ENCODE results near the gene DROSHA.

DROSHA gene

DNA sequence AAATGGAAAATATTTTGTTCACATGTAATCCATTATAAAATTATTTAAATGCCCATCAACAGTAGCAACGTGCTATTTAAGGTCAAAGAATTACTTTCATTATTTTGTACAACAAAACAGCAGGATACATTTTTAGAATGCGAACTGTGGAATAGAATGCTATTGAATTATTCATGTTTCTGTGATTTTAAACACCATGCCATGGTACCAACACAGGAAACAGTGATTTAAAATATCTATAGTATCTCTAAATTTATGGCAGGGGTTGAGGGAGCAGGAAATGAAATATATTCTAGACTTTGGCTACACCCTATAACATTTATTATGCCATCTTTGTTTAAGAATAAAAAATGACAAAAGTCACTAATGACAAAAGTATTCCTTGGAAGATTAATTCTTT is 62.4 kb downstream of the DROSHA start:
- DNase-seq: no peak

DNA sequence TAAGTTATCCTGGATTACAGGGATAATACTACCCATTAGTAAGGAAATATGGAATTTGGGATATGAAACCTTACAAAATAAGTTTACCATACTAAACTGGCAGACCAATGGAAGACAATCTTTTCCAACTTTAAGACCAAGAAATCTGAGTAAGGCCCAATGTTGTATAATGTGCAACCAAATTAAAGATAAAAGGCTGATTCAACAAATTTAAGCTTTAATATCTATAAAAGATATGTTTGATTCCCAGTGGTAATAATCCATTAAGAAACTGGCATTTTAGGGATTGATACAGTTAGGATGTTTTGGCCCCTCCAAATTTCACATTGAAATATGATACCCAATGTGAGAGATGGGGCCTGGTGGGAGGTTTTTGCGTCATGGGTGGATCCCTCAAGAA is 66.6 kb downstream of the DROSHA start:
- DNase-seq: no peak

GRCh38 chr5:31464081-31464480 is 67.8 kb downstream of the DROSHA start:
- no peak for DNase-seq

GRCh38 chr5:31463351-31463750 is 68.5 kb downstream of the DROSHA start:
- no peak for DNase-seq

- DNase-seq: no peak
Measured at GRCh38 chr5:31459594-31459993, 72.3 kb downstream of the DROSHA start.

- no peak for DNase-seq
Measured at GRCh38 chr5:31455172-31455571, 76.7 kb downstream of the DROSHA start.

DNA sequence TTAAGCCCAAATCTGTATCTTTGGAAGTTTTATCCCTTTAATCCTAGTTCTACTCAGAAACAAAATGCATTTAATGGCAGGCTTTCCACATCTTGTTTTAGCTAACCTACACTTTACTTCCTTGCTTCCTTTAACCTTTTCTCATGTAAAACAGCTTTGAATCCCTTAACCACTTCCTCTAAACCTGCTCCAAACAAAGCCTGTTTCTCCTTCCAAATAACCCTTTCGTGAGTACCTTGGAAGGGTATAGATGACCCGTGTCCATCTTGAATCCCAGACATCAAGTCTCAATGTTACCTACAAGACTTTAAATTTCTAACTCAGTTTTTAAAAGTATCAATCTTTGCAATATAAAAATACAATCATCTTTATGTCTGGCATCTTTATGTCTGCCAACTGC is 78.4 kb downstream of the DROSHA start:
- DNase-seq: no peak

DNA sequence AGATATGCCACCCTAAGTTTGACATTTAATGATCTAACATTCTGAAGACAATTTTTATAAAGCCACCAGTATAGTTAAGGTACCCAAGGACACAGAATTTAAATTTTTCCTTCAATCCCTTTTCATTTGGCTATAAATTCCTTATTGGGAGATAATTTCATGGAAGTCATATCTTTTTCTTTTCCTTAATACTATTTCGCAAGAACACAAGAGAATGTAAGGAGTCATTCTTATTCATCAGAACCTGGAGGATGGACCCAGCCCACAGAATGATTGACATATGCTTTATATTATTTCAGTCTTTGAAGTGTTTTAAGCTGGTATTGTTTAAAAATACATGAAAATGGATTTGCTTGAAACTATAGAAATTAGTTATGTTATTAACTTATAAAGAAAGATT is 79.6 kb downstream of the DROSHA start:
- no peak for DNase-seq

DNA sequence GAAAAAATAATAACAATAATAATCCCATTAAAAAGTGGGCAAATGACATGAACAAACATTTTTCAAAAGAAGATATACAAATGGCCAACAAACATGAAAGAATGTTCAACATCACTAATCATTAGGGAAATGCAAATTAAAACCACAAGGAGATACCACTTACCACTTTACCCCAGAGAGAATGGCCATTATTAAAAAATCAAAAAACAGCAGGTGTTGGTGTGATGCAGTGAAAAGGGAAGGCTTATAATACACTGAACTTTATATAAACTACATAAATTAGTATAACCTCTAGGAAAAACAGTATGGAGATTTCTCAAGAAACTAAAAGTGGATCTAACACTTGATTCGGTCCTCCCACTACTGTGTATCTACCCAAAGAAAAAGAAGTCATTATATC is 81.9 kb downstream of the DROSHA start:
- DNase-seq: no peak

DNA sequence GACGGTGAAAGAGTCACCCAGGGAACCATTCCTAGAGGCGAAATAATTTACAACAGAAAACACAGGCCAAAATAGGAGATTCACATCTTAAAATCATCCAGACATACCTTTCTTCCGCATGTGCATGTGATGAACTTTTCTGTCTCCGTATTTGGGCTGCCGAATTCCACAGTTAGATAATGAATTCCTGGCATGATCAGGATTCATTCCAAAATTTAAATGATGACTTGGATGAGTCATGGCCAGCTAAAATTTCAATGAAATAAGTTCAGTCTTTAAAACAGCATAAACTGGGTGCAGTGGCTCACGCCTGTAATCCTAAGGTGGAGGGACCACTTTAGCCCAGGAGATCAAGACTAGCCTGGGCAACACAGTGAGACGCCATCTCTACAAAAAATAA is 82.7 kb downstream of the DROSHA start:
- DNase-seq: no peak

DNA sequence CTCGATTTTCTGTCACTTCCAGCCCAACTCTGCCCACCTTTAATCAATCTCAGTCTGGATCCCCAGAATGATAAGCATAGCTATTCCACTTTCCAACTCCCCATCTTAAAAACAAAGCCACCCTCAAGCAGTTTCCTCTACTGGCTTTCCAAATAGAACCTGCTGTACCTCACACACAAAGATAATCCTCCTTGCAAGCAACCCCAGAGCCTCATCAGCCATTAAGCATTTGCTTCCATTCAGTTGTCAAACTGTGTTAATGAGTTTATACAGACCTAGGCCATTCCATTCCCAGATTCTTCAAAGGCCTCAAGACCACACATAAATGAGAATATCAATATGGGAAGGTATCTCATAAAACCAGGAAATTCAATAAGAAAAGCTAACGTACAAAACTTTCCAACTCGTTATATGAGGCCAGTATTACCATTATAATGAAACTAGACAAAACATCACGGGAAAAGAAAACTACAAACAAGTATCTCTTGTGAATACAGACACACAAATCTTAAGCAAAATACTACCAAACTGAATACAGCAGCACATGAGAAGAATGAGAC is 86.8 kb downstream of the DROSHA start:
- DNase-seq: no peak

DNA sequence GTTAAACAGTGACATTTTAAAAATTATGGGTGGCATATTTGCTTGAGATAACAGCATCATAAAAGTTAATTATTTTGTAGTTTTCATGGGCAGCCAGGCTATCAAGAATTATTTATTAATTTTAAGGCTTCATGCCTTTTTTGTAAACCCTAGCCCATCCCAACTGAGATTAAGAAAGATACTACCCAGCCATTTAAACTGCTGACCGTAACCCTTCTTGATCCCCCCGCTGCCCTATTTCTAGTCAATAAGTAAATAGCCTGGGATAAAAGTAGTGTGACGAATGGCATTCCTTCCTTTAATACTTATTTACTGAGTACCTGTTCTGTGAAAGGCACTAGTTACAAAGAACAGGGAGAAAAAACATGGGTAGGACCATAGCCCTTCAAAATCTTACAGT is 88.3 kb downstream of the DROSHA start:
- no peak for DNase-seq

DNA sequence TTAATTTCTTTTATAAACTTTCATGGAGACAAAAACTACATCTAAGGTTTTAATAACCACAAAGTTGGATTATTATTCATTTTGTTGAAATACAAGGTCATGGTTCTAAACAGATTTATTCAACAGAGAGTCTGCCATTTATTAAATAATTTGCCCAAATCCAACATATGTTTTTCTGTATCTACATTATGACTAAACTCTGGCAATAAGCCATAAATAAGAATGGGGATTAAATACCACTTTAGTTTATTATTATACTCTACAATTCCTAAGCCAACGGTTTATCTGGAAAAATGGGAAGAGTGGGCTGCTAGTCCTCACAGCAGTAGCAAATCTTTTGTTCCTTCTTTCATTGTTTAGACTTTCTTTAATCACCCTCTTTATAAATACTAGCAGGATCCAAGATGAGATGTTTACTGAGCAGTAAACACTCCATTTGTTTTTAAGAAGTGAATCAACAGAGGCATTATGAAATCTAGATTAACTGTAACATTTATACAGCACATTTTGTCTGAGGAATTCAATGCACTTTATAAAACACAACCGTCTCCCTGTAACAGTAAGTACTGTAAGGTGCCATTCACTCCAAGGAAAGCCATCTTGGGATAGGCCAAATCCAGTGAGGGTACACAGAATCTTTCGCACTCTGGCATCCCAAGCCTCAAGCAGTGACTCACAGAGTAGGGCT is 89.7 kb downstream of the DROSHA start:
- DNase-seq: no peak

- no peak for DNase-seq
Measured at GRCh38 chr5:31436851-31437250, 95.0 kb downstream of the DROSHA start.

DNA sequence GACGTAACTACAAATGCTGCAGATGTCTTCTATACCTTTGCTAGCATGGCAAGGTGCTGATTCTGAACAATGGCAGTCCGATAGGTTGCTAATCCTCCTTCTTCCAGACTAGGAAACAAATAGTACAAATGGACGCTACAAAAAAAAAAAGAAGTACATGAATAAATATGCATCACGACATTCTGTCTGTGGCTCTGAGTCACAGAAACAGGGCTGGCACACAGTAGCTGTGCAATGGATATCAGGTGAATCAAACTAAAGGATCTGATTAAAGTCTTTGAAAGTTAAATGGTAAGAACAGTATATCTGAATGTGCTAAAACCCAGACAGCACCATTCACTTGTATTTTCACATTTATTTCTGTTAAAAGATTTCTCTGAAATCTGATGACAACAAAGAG is 96.2 kb downstream of the DROSHA start:
- no peak for DNase-seq

GRCh38 chr5:31434898-31435297 is 97.0 kb downstream of the DROSHA start:
- no peak for DNase-seq

DNA sequence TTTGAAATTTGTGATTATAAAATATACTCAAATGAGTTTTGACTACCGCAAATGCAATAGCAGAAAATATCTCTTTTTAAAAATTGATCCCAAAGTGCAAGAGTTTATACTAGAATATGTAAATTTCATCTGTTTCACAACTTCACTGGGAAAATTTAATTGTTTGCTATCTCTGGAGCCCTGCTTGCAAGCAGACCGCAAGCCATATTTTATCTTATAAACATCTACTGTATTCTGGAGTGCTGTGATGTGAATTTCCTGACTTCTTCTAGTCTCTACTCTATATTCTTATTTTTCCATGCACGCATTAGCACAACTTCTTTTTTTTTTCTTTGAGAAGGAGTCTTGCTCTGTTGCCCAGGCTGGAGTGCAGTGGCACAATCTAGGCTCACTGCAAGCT is 98.7 kb downstream of the DROSHA start:
- DNase-seq: no peak

- DNase-seq: no peak
Measured at GRCh38 chr5:31427724-31428309, 104.1 kb downstream of the DROSHA start.

DNA sequence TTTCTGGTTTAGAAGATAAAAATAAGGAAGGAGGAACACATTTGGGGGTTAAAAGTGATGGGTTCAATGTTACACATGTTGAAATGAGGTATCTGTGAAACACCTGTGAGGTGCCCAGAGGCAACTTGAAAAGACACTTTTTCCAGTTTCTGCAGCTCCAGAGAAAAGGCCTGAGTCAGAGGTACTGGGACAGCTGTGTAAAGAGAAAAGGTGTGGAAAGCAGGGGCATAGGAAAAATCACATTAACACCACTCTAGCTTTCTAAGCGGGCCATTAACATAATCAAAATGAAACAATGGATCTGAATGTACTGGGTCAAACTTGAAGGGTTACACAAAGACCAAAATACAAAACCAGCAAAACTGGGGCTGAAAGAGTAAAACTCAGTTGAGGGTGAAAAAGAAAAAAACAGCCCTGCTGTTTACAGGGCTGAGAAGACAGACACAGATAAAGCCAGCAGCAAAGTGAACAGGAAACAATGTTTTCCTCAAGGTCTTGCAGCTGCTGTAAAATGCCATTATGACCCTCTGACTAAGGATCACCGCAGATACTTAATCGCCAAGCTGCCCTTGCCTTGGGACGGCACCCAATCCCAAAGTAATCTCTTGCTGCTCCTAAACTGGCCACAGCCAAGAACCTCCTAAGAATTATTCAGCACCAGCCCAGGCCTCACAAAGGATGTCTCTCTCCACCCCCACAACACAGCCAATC is 104.7 kb downstream of the DROSHA start:
- DNase-seq: no peak

DNA sequence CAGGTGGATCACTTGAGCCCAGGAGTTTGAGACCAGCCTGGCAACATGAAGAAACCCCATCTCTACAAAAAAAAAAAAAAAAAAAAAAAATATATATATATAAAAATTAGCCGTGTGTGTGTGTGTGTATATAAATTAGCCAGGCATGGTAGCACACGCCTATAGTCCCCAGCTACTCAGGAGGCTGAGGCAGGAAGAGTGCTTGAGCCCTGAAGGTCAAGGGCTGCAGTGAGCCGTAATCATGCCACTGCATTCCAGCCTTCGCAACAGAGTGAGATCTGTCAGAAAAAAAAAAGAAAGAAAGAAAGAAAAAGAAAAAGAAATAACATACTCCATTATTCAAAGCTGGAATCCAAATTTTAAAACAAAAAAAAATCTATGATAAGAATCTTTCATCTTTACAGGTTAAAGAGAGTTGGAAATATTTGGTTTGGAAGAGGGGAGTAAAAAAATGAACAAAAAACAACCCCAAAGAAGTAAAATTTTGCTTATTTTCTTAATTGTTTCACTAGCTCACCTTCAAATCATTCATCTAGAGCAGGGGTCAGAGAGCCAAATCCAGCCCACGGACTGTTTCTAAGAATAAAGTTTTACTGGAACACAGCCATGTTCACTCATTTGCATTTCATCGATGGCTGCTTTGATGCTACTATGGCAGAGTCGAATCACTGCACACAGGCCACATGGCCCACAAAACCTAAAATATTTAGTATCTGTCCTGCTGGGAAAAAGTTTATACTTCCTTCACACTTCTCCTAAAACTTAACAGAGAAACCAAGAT is 109.9 kb downstream of the DROSHA start:
- no peak for DNase-seq

DNA sequence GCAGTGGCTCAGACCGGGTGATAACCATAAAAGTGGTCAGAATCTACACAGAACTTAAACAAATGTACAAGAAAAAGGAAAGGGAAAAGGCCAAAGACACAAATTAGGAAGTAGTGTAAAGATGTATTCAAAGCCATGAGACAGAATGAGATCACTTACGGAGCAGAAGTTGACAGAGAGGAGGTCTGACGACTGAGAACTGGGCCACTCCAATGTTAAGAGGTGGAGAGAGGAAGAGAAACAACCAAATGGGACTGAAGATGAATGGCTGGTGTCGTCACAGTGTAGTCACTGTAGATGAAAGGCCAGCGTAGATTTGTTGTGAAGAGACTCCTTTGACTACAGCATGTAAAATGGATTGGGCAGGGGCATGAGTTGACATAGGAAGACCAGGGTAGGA is 114.4 kb downstream of the DROSHA start:
- DNase-seq: no peak

DNA sequence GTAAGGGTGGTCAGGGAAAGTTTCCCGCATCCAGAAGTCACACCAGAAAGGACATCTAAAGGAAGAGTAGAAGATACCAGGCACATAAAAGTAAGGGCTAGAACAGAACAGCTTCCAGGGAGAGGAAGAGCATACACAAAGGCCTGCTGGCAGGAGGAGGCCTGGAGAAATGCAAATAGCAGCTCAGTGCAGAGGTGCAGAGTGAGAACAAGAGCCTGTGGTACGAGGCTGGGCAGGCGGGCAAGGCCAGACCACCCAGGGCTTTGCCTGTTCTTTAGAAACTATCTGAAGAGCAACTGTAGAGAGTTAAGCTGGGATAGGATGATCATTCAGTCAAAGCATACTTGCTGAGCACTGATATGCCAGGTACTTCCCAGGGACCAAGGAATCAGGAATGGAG is 115.3 kb downstream of the DROSHA start:
- no peak for DNase-seq

DNA sequence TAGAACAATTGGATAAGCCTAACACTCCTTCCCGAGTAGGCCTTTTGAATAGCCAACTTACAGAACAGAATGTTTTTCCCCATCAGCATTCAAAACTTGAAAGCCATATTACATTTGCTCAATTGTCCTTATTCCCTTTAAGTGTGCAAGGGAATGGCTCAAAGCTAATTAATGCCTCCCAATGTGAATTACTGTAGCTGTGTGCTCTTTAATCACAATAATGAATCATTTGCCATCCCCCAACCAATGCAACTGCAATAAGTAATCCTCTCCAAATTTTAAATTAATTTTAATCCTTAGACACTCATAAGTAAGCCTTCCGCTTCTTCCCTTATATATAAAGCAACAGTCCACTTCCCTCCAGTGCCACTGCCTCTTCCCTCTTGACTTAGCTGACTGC is 115.9 kb downstream of the DROSHA start:
- DNase-seq: no peak
